Measurements from ENCODE around the gene MEOX1. TPM values are rescaled to one million over a fixed set of nuclear protein-coding genes. Genes with fewer than 3 reads are reported as not detected.

Gene MEOX1
- total RNA-seq, 1 experiment from 2014 or later: 0.72 TPM

GRCh38 chr17:43620581-43620980, 41.1 kb downstream of the MEOX1 start:
- Histone ChIP-seq H2AFZ (no peak overlapping the region), H3K36me3 (ENCODE audit: low read depth) (no peaks in the 10 kb centered on the region), H3K4me2 (no peak overlapping the region), H3K4me1 (replicated peaks; ENCODE audit: insufficient read depth) (no peaks in the 10 kb centered on the region), H4K20me1 (ENCODE audit: insufficient read depth) (no peaks in the 10 kb centered on the region), H3K4me3 (no peak overlapping the region), H3K9me3 (ENCODE audit: insufficient read depth, low read depth) (no peaks in the 10 kb centered on the region), H3F3A (ENCODE audit: insufficient read depth, low read depth) (no peaks in the 10 kb centered on the region), H3K9me2 (ENCODE audit: insufficient read depth) (no peaks in the 10 kb centered on the region), H3K27me3 (ENCODE audit: insufficient read depth, low read depth) (no peaks in the 10 kb centered on the region), H3K79me2 (ENCODE audit: low read depth) (no peaks in the 10 kb centered on the region), H3K27ac (no peak overlapping the region)
- DNase-seq: no peak
- TF ChIP-seq EZH2 (IDR thresholded peaks at IDR 0.05; ENCODE audit: low read depth): no peak
- TF ChIP-seq CTCF (conservative IDR thresholded peaks at IDR 0.05): no peak
- ChIA-PET POLR2A (ENCODE audit: unreplicated experiment) (no interaction called here), CTCF (no interaction called here)
- no TSS peak for BruUV-seq (replicated peaks)
- intact Hi-C loops (cut with micrococcal nuclease; ENCODE audit: unreplicated experiment): no loop called here

GRCh38 chr17:43620147-43620546, 41.6 kb downstream of the MEOX1 start:
- Histone ChIP-seq H3K36me3 (ENCODE audit: low read depth) (no peaks in the 10 kb centered on the region), H3K4me2 (no peak overlapping the region), H3K9me2 (ENCODE audit: insufficient read depth) (no peaks in the 10 kb centered on the region), H3K27me3 (ENCODE audit: insufficient read depth, low read depth) (no peaks in the 10 kb centered on the region), H2AFZ (no peak overlapping the region), H3F3A (ENCODE audit: insufficient read depth, low read depth) (no peaks in the 10 kb centered on the region), H3K9me3 (ENCODE audit: insufficient read depth, low read depth) (no peaks in the 10 kb centered on the region), H3K79me2 (ENCODE audit: low read depth) (no peaks in the 10 kb centered on the region), H3K27ac (no peak overlapping the region), H3K4me3 (no peak overlapping the region), H3K4me1 (replicated peaks; ENCODE audit: insufficient read depth) (no peaks in the 10 kb centered on the region), H4K20me1 (ENCODE audit: insufficient read depth) (no peaks in the 10 kb centered on the region)
- no peak for DNase-seq
- no peak for TF ChIP-seq CTCF (conservative IDR thresholded peaks at IDR 0.05)
- TF ChIP-seq EZH2 (IDR thresholded peaks at IDR 0.05; ENCODE audit: low read depth): no peak
- CTCF ChIA-PET: no interaction called here
- POLR2A ChIA-PET (ENCODE audit: unreplicated experiment): no interaction called here
- BruUV-seq (replicated peaks): no TSS peak
- intact Hi-C loops (cut with micrococcal nuclease; ENCODE audit: unreplicated experiment): no loop called here

- DNase-seq: no peak
- Histone ChIP-seq H3K4me3 (no peak overlapping the region), H4K20me1 (ENCODE audit: insufficient read depth) (no peaks in the 10 kb centered on the region), H3K4me1 (replicated peaks; ENCODE audit: insufficient read depth) (no peaks in the 10 kb centered on the region), H3K27ac (no peak overlapping the region), H2AFZ (no peak overlapping the region), H3K4me2 (no peak overlapping the region), H3K9me3 (ENCODE audit: insufficient read depth, low read depth) (no peaks in the 10 kb centered on the region), H3F3A (ENCODE audit: insufficient read depth, low read depth) (no peaks in the 10 kb centered on the region), H3K9me2 (ENCODE audit: insufficient read depth) (no peaks in the 10 kb centered on the region), H3K27me3 (ENCODE audit: insufficient read depth, low read depth) (no peaks in the 10 kb centered on the region), H3K79me2 (ENCODE audit: low read depth) (no peaks in the 10 kb centered on the region), H3K36me3 (ENCODE audit: low read depth) (no peaks in the 10 kb centered on the region)
- TF ChIP-seq EZH2 (IDR thresholded peaks at IDR 0.05; ENCODE audit: low read depth) (no peak), CTCF (conservative IDR thresholded peaks at IDR 0.05) (no peak)
- CTCF ChIA-PET: no interaction called here
- POLR2A ChIA-PET (ENCODE audit: unreplicated experiment): no interaction called here
- intact Hi-C loops (cut with micrococcal nuclease; ENCODE audit: unreplicated experiment): no loop called here
- BruUV-seq (replicated peaks): no TSS peak
These were observed 42.0 kb downstream of the MEOX1 start for GRCh38 chr17:43619705-43620104.
